GM18502 (cell line): ENCODE measurements around the gene NGFR.
"Not testable (repeated sequence)": the region's sequence is repeated elsewhere in the genome, so short reads cannot be mapped to it uniquely, and the experiment has no call there.

ENCODE experiments used
- ATAC-seq: cut with Tn5 transposase; IDR thresholded peaks from one replicate; pipeline ENCODE4 v1.9.1; 2021; ENCODE audit warnings: mild to moderate bottlenecking; ENCODE audit not compliant: unreplicated experiment, poor library complexity

Gene NGFR

GRCh38 chr17:49494399-49494985 is 601 bp upstream of the NGFR start:
- ATAC-seq: no peak

DNA sequence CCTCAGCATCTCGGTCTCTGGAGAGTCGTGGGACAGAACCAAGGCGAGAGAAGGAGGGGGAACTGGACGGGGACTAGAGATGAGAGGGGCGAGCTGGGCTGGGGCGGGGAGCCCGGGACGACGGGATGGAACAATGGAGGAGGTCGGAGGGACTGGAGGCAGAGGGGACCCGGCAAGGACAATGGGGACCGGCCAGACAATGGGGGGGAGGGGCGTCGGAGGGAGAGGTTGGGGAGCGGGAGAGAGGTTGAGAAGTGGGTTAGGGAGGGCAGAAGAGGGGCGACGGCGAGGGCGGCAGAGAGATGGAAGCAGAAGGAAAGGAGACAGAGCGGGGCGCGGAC is 719 bp downstream of the NGFR start:
- no peak for ATAC-seq

GRCh38 chr17:49496183-49496866 is 1.2 kb downstream of the NGFR start:
- ATAC-seq: peak; percentile 57

GRCh38 chr17:49496867-49497147 is 1.7 kb downstream of the NGFR start:
- ATAC-seq: no peak

- ATAC-seq: no peak
Observed at GRCh38 chr17:49497148-49498028, 2.3 kb downstream of the NGFR start.

- ATAC-seq: no peak
Observed at GRCh38 chr17:49498029-49498615, 3.0 kb downstream of the NGFR start.

DNA sequence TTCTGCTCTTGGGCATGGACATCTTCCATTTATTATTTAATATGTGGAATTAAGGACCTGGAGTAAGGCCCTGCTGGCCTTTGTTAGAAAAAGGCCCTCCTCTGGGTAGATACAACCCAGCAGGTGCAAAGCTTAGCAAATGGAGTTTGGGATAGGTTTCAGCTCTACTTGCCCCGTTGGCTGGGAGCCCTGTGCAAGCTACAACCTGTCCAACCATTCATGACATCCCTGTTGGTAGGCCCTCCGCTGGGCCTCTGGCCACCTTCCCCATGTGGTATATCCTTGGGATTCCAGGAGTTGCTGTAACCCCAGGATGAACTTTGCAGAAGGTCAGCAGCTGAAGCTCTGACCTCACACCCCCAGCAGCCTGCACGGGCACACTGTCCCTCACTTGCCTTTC is 6.4 kb downstream of the NGFR start:
- ATAC-seq: no peak

- ATAC-seq: no peak
Observed at GRCh38 chr17:49502254-49502653, 7.2 kb downstream of the NGFR start.

GRCh38 chr17:49502680-49503079 is 7.6 kb downstream of the NGFR start:
- not testable (repeated sequence) for ATAC-seq

DNA sequence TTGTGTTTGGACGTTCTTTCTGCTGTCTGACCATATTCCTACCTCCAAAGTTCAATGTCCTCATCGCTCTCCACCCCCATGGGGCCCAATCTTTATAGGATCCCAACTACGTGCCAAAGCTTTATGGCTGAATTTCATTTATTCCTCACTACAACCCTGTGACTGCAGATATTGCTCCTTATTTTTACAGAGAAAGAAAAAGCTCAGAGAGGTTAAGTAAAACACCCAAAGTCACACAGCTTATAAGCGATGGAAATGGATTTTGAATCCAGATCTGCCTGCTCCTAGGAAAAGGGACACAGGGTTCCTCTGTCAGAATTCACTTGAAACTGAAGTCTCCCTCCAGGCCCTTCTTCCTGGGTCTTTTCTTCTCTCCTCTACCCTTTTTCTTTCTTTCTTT is 9.3 kb downstream of the NGFR start:
- ATAC-seq: no peak

DNA sequence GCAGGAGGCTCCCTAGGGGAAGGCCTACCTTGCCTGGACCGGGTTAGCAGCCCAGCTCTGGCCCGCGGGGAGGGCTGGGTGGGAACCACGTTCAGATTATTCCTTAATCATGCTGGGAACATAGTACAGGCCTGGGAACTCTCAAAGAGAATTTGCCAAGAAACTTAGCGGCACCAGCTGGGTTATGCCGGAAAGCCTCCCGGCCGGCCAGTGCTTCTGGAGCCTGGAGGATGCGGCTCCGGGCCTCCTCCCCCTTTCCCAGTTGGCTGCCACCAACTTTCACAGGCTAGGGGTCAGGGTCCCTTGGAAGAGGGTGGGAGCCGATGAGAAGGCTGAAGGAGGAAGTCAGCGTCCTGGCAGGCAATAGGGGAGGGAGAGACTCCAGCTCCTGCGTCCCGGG is 10.8 kb downstream of the NGFR start:
- ATAC-seq: no peak

DNA sequence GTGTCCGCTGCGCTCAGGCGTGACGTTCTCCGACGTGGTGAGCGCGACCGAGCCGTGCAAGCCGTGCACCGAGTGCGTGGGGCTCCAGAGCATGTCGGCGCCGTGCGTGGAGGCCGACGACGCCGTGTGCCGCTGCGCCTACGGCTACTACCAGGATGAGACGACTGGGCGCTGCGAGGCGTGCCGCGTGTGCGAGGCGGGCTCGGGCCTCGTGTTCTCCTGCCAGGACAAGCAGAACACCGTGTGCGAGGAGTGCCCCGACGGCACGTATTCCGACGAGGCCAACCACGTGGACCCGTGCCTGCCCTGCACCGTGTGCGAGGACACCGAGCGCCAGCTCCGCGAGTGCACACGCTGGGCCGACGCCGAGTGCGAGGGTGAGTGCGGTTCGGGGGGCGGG is 11.2 kb downstream of the NGFR start:
- ATAC-seq: no peak

- ATAC-seq: no peak
Observed at GRCh38 chr17:49508061-49508865, 13.2 kb downstream of the NGFR start.

- ATAC-seq: no peak
Observed at GRCh38 chr17:49508866-49509587, 13.9 kb downstream of the NGFR start.

GRCh38 chr17:49509588-49509917 is 14.5 kb downstream of the NGFR start:
- no peak for ATAC-seq

DNA sequence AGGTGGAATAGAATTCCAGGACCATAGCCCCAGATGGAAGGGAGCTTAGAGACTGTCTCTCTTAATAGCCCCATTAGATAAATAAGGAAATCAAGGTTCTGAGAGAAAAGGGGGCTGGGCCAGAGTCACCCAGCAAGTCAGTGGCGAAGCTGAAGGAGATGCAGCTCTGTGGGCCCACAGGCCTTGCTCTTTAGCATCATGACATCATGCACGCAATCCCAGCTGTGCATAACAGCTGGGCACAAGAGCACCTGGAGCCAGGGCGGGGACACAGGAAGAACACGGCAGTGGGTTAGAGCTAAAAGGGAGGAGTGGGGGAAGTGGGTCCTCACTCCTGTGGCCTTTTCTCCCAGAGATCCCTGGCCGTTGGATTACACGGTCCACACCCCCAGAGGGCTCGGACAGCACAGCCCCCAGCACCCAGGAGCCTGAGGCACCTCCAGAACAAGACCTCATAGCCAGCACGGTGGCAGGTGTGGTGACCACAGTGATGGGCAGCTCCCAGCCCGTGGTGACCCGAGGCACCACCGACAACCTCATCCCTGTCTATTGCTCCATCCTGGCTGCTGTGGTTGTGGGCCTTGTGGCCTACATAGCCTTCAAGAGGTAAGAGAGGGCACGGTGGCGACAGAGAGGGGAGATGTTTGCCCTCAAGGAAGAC is 15.1 kb downstream of the NGFR start:
- no peak for ATAC-seq

DNA sequence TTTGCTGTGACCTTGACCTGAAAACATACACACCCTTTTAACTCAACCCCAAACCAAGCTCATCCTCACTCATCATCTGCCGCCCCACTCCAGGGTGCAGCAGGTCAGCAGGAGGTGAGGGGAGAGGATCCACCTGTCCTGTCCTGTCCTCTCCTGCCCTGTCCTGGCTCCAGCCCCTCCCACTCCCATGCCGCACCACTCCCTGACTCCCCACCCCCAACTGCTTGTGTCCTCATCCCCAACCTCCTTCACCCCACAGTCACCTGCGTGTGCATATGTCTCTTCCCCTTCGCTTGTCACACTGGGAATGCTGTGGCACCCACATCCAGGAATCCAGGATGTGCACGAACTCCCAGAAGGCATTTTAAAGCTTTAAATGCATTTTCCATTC is 15.6 kb downstream of the NGFR start:
- no peak for ATAC-seq

GRCh38 chr17:49511810-49512209 is 16.7 kb downstream of the NGFR start:
- no peak for ATAC-seq

- ATAC-seq: no peak
Observed at GRCh38 chr17:49512296-49513043, 17.4 kb downstream of the NGFR start.
